Lower leg skin (tissue), 4 donors: ENCODE results near the gene TM2D3. TPM values are rescaled to one million over a fixed set of nuclear protein-coding genes. Genes with fewer than 3 reads are reported as not detected.

Experiments
- DNase-seq, 2 donors: peaks; one replicate each; pipeline ENCODE4 v3.0.0-alpha.2; 2019; ENCODE audit warnings: low spot score in 2 of 2
- H3K4me3 ChIP-seq: fragments of 200-600 bp; sonication (generic); 2 replicates; pipeline ENCODE4 v1.5.1; 2017; ENCODE audit warnings: mild to moderate bottlenecking, low read depth; ENCODE audit not compliant: poor library complexity, severe bottlenecking
- CTCF ChIP-seq, 3 donors: fragments of 450-650 bp; IDR thresholded peaks; one replicate each; pipeline ENCODE4 v1.5.1; 2016; ENCODE audit warnings: antibody characterized with exemption in 3 of 3, mild to moderate bottlenecking in 3 of 3, moderate library complexity in 2 of 3
- POLR2A ChIP-seq, 2 donors: fragments of 450-650 bp; IDR thresholded peaks; one replicate each; pipeline ENCODE4 v1.6.1; 2016 to 2017; ENCODE audit warnings: antibody characterized with exemption in 2 of 2, mild to moderate bottlenecking in 1 of 2, moderate library complexity in 1 of 2
- WGBS, 2 donors: methylation state at CpG; one replicate each; pipeline ENCODE4 v1.1.5; 2018; 5-methylcytosine and 5-hydroxymethylcytosine counted together
- intact Hi-C: fragments of 100-400 bp; cut with DNase I; formaldehyde crosslinking; loops from one replicate; pipeline ENCODE4 v1.15.0; 2023; ENCODE audit warnings: low total_unique reads
- total RNA-seq, 4 donors: library from RNA; depleted of rRNA; stranded (reverse); fragments of >200 nt; gene quantifications; one replicate each; pipeline ENCODE4 v1.1.0, GENCODE V29; 2016

Gene TM2D3
- total RNA-seq, 4 donors from 2014 or later, result 33.8 to 59.4 (median 39.7) TPM

DNA sequence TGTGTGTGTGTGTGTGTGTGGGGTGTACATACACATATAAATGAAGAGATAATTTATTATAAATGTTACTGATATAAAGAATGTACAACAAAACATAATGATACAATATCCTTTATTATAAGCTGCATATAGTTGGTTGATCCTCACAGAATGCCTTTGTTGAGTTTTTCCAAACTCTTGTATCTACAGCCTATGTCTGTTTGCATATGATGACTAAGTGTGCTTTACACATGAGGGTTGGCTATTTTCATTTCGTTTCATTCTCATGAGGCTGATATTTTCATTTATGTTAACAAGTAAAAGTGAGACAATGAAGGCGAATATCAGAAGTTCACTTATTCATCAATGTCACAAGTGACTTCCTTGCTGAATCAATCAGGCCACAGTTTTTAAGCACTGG, 45.1 kb downstream of the TM2D3 start:
- DNase-seq, result no peak
- intact Hi-C loops, result no loop called here
- WGBS, 2 donors, result 76 to 81% methylated on average over 2 of the region's 2 CpGs
- no peak for TF ChIP-seq POLR2A (IDR thresholded peaks at IDR 0.05)
- TF ChIP-seq CTCF (IDR thresholded peaks at IDR 0.05), result no peak
- no peak overlapping the region for H3K4me3 ChIP-seq

DNA sequence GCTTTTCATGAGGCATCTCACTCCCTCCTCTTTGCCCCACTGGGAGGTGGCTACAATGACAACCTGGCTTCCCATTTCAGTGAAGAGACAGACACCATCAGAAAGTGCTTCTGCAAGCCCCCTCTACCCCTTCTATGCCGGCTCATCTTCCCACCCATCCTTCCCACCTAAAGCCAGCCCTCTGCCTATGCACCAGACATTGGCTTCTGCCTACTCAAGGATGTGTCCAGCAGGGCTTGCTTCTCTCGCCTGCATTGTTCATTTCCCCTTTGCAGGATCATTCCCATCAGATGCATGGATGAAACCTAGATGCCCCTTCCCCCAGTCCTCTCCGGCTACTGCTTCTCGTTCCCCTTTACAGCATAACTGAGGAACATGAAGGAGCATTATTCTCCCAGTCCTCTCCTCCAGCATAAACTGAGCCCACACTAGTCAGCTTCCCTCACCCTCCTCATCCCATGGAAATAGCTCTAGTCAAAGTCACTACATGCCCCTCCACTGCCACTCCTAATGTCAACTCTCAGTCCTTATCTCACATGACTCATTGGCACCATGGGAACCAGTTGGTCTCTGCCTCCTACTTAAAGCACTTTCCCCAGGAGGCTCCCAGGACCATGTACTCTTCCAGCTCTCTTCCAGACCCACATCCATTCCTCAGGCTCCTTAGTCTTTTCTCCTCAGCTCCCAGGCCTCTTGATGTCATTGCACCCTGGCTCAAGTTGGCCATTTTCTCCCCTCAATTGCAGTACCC, 47.9 kb downstream of the TM2D3 start:
- H3K4me3 ChIP-seq, result no peak overlapping the region
- no peak for DNase-seq
- TF ChIP-seq POLR2A (IDR thresholded peaks at IDR 0.05), result no peak
- no peak for TF ChIP-seq CTCF (IDR thresholded peaks at IDR 0.05)
- intact Hi-C loops, result no loop called here
- 91 to 92% methylated on average over 4 of the region's 4 CpGs for WGBS, 2 donors

- no peak for DNase-seq
- intact Hi-C loops, result no loop called here
- no peak for TF ChIP-seq POLR2A (IDR thresholded peaks at IDR 0.05)
- no peak for TF ChIP-seq CTCF (IDR thresholded peaks at IDR 0.05)
- no peak overlapping the region for H3K4me3 ChIP-seq
- WGBS, 2 donors, result 87 to 88% methylated on average over 6 of the region's 6 CpGs
Observed at GRCh38 chr15:101602801-101603200, 49.4 kb downstream of the TM2D3 start.

- TF ChIP-seq CTCF (IDR thresholded peaks at IDR 0.05) (no peak), POLR2A (IDR thresholded peaks at IDR 0.05) (no peak)
- intact Hi-C loops, result no loop called here
- 29 to 42% methylated on average over 4 of the region's 4 CpGs for WGBS, 2 donors
- no peak for DNase-seq
- no peak overlapping the region for H3K4me3 ChIP-seq
Observed at GRCh38 chr15:101600035-101600434, 52.1 kb downstream of the TM2D3 start.

DNA sequence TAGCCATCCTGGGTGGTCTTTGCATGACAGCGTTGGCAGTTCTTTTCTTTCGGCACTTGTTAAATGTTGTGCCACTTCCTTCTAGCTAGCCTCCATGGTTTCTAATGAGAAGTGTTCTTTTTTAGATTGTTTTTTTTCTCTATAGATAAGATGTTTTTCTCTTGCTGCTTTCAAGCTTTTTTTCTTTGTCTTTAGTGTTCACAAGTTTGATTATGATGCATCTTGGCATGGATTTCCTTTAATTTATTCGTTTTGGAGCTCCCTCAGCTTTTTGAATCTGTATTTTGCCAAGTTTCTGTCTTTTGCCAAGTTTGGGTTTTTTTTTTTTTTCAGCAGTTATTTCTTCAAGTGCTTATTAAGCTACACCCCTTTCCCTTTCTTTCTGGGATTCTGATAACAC, 53.1 kb downstream of the TM2D3 start:
- H3K4me3 ChIP-seq, result no peak overlapping the region
- no peak for TF ChIP-seq CTCF (IDR thresholded peaks at IDR 0.05)
- TF ChIP-seq POLR2A (IDR thresholded peaks at IDR 0.05), result no peak
- DNase-seq, result no peak
- intact Hi-C loops, result no loop called here
- 23 to 30% methylated on average over 3 of the region's 3 CpGs for WGBS, 2 donors
